Mucosa of descending colon (tissue), 3 donors: ENCODE data around the gene CIZ1. TPM values are rescaled to one million over a fixed set of nuclear protein-coding genes. Genes with fewer than 3 reads are reported as not detected.

ENCODE experiments used
- ATAC-seq: fragments of 200-7000 bp; cut with Tn5 transposase; one replicate; pipeline ENCODE4 v1.9.1; 2020; ENCODE audit warnings: mild to moderate bottlenecking, moderate library complexity
- DNase-seq, 3 donors: peaks; one replicate each; pipeline ENCODE4 v3.0.0-alpha.2; 2020
- H3K36me3 ChIP-seq: fragments of 200-600 bp; one replicate; pipeline ENCODE4 v1.8.0; 2021; ENCODE audit warnings: low read depth, mild to moderate bottlenecking
- H3K4me1 ChIP-seq: fragments of 200-600 bp; one replicate; pipeline ENCODE4 v1.8.0; 2021; ENCODE audit warnings: low read depth, mild to moderate bottlenecking
- H3K4me3 ChIP-seq: fragments of 200-600 bp; one replicate; pipeline ENCODE4 v1.8.0; 2021; ENCODE audit warnings: mild to moderate bottlenecking
- H3K9me3 ChIP-seq: fragments of 200-600 bp; one replicate; pipeline ENCODE4 v1.8.0; 2021; ENCODE audit warnings: mild to moderate bottlenecking
- intact Hi-C, 2 donors: fragments of 100-400 bp; cut with DNase I in 1 of 2; cut with micrococcal nuclease in 1 of 2; formaldehyde crosslinking; loops; one replicate each; pipeline versions ENCODE4 v1.11.0 to v1.11.1; 2022; cut with DNase I, micrococcal nuclease
- total RNA-seq, 3 donors: library from RNA; stranded (reverse); fragmentation: NEBNext Ultra II Directional in 2 of 3; extraction: Animal tissue kit (Norgen Biotek cat#: 25700) in 2 of 3; gene quantifications; one replicate each; pipeline versions ENCODE4 v1.2.1 to v1.2.4, GENCODE V29; 2021 to 2023
- TF ChIP-seq, protein P1 (sequence below): fragments of 200-600 bp; IDR thresholded peaks from one replicate; pipeline ENCODE4 v1.8.0; 2022; ENCODE audit warnings: antibody characterized with exemption, mild to moderate bottlenecking
- donor health status: DM: no; HTN: no; CAD: no; lungs with moderate emphysema.
- donor health status: DM: no; HTN: no; CAD: no.
- donor health status: DM: no; HTN: yes; CAD: no.

The CIZ1 gene
- total RNA-seq, 3 donors from 2014 or later, result 88.0 to 176 (median 105) TPM

DNA sequence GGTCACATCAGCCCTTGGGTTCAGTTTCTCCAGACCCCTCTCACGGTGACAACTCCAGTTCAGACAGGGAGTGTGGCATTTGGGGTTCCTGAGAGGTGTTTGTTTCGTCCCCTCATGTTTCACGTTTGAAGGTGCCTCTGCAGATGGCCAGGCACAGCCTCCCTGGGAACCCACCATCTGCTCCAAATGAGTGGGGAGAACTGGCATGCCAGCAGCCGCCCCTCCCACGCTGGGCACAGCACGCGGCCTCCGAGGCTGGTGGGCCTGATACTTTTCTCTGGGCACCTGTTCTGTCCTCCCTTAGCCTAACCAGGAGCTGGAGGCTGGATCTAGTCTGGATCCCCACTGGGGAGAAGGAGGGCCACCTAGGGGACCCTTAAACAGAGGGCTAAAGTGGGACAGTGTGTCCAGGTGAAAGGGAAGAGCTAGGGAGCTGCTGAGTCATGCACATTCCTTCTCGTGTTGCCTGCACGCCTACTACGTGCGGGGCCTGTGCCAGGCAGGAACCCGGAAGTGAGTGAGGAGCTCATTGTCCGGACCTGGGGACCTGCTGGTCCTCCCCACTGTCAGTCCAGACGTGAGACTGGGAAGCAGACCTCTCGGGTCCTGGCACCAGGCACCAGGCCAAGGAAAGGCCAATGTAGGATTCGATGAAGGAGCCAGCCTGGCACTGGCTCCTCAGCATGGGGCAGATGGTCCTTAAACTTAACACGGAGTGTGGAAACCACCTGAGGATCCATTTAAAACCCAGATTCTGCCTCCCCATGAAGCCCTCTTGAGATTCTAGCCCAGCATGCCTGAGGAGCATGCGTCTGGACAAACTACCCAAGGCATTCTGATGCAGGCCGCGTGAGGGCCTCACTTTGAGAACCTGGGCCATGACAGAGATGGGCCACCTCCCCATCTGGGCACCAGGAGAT is 23.5 kb upstream of the CIZ1 start:
- Histone ChIP-seq H3K4me3 (no peak overlapping the region), H3K4me1 (peaks cover 13% of the 10 kb centered on the region), H3K36me3 (no peaks in the 10 kb centered on the region), H3K9me3 (no peaks in the 10 kb centered on the region)
- DNase-seq (no peak), ATAC-seq (no peak)
- intact Hi-C loops, result no loop called here
- TF ChIP-seq, protein P1, sequence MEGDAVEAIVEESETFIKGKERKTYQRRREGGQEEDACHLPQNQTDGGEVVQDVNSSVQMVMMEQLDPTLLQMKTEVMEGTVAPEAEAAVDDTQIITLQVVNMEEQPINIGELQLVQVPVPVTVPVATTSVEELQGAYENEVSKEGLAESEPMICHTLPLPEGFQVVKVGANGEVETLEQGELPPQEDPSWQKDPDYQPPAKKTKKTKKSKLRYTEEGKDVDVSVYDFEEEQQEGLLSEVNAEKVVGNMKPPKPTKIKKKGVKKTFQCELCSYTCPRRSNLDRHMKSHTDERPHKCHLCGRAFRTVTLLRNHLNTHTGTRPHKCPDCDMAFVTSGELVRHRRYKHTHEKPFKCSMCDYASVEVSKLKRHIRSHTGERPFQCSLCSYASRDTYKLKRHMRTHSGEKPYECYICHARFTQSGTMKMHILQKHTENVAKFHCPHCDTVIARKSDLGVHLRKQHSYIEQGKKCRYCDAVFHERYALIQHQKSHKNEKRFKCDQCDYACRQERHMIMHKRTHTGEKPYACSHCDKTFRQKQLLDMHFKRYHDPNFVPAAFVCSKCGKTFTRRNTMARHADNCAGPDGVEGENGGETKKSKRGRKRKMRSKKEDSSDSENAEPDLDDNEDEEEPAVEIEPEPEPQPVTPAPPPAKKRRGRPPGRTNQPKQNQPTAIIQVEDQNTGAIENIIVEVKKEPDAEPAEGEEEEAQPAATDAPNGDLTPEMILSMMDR, result no peak

DNA sequence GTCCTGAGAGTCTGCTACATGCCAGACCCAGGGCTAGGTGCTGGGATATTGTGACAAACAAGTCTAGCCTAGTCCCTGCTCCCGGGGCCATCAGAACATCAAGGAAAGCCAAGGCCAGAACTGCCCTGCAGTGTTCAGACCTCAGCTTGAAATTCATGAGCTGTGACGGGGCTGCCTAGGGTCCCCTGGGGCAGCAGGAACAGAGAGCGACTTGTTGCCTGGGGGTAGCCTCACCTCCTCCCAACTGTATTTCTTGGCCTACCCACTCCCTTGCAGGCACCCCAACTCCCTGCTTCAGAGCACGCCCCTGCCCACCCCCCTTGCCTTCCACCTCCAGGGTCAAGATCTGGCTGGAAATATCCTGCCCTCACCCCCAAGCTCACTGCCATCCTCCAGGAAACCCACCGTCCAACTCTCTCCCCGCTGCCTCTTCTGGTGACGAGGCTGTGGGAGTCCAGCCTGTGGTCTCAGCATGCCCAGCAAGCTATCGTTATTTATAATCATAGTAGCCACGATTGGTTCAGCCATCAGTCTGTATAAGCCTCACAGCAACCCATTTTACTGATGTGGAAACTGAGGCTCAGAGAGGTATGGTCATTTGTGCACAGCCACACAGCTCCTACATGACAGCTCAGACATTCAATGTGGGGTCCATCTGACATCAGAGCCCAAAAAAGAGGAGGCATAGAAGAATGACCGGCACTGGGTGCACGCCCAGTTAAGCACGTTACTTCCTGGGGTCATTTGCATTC is 22.6 kb upstream of the CIZ1 start:
- peaks cover 13% of the 10 kb centered on the region for H3K4me1 ChIP-seq
- no peak overlapping the region for H3K4me3 ChIP-seq
- no peaks in the 10 kb centered on the region for H3K36me3 ChIP-seq
- no peaks in the 10 kb centered on the region for H3K9me3 ChIP-seq
- ATAC-seq, result no peak
- TF ChIP-seq, protein P1, result no peak
- intact Hi-C loops, result no loop called here
- DNase-seq, result no peak

DNA sequence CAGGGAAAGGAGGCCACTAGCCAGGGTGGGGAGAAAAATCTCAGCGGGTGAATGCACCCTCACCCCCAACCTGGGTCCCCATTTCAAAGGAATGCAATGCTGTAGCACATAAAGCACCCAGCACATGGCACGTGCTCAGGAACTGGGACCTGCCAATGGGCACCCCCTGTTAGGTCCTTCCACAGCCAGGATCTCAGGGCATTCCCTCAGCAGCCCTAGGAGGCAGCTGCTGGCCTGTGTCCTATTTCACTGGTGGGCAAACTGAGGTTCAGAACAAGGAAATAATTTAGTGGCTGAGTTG is 20.6 kb upstream of the CIZ1 start:
- TF ChIP-seq, protein P1, result no peak
- Histone ChIP-seq H3K36me3 (no peaks in the 10 kb centered on the region), H3K4me3 (no peak overlapping the region), H3K9me3 (no peaks in the 10 kb centered on the region), H3K4me1 (peaks cover 4% of the 10 kb centered on the region)
- ATAC-seq (no peak), DNase-seq (no peak)
- intact Hi-C loops, result no loop called here

DNA sequence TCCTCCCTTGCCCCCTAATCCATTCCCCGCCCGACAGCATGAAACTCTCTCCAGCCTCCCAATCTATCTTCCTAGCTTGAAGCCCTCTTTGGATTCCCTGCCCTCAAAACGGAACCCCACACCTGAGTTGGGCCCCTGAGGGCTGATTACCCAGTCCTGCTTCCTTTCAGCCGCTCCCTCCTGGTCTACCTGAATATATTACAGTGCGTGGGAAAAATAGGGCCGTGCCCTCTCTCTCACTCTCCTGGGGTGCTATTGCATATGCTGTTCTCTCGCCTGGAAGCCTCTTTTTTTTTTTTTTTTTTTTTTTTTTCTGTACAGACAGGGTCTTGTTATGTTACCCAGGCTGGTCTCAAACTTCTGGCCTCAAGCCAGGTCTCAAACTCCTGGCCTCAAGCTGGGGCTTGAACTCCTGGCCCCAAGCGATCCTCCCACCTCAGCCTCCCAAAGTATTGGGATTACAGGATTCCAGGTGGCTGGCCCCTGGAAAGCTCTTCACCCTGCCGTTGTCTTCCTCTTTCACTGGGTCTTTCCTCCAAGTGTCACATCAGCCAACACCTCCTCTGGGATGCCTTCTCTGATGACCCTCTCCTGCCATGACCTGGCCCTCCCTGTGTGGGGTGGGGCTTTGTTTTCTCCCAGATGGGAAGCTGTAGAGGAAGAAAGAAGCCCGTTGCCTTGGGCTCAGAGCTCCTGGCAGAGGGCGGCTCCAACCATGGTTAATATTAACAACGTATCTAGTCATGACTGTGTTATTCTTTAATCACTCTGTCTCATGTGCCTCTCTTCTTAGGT is 20.0 kb upstream of the CIZ1 start:
- H3K9me3 ChIP-seq, result no peaks in the 10 kb centered on the region
- TF ChIP-seq, protein P1, result no peak
- ATAC-seq (peak; percentile 55), DNase-seq (peak in 1 of 3 donors; percentile 30)
- peaks cover 4% of the 10 kb centered on the region for H3K4me1 ChIP-seq
- intact Hi-C loops, result no loop called here
- no peak overlapping the region for H3K4me3 ChIP-seq
- H3K36me3 ChIP-seq, result no peaks in the 10 kb centered on the region

DNA sequence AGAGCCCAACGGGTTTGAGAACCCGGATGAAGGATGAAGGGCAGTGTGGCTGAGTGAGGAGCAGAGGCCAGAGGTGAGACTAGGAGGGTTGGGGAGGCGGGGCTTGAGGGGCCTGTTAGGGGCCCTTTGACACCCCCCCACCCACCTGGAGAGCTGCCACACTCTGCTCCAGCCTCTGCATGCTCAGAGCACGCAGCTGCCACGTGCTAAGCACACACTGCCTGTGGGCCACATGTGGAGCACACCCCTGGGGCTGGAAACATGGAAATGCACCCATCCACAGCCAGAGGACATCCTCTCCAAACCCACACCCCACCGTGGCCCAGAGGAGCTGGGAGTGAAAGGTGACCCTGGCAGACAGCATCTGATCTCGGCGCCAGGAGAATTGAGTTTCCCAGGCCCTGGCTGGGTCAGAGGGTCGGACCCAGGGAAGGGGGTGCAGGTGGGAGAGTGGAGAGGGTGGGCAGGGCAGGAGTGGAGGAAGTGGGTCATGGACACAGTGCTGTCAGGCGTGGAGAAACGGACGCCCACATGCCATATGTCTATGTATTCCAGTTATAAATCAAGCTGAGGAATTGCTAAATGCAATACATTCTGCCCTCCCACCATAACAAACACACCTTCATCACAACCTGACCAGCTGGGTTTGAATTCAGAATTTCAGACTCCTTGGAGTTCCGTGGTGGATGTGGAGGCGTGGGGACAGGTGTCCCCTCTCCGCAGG is 17.7 kb upstream of the CIZ1 start:
- intact Hi-C loops, result no loop called here
- Histone ChIP-seq H3K4me1 (peaks cover 5% of the 10 kb centered on the region), H3K4me3 (no peak overlapping the region), H3K36me3 (no peaks in the 10 kb centered on the region), H3K9me3 (no peaks in the 10 kb centered on the region)
- TF ChIP-seq, protein P1, result no peak
- no peak for DNase-seq
- ATAC-seq, result no peak
